NCI-H748 treated with DMSO at 0.1 percent for 48 hours (cell line): ENCODE results near the gene KCNJ11.

Source experiments
- DNase-seq: peaks from one replicate; lab custom pipeline; 2025; lab: John Stamatoyannopoulos, UW

The KCNJ11 gene

DNA sequence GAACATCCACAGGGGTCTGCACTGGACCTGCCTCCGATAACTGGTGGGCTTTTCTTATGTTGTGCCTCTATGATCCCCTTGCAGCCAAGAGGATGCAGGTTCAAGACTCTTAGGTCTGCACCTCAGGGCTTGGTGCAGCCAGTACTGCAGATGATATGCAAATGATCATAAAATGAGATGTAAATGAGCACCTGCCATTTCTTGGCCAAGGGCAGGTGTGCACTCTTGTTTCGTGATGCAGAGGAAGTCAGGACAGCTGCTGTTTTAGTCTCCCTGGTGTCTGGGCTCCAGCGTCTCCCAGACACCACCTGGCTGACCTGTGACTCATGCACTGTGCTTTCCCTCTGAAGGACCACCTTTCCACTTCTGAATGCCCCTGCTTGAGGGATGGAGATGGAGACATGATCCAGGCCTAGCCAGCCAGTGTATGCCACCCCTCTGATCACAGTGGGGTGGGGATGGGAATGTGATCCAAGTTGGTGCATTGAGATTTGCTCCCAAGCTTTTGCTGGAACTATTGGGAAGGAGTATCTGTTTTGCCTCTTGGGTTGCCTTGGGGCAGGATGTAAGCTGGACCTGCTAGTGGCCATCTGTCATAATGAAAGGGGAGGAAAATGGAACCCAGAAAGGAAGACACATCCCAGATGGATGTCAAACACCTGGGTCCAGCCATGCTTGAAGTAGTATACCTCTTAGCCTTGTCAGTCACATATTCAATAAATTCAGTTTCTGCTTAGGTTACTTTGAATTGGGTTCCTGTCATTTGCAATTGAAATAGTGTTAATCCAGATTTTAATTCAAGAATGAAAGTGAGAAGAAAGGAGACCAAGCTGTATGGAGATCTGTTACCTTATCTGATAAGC lies 3.3 kb upstream of the KCNJ11 start:
- DNase-seq = peak; percentile 22

DNA sequence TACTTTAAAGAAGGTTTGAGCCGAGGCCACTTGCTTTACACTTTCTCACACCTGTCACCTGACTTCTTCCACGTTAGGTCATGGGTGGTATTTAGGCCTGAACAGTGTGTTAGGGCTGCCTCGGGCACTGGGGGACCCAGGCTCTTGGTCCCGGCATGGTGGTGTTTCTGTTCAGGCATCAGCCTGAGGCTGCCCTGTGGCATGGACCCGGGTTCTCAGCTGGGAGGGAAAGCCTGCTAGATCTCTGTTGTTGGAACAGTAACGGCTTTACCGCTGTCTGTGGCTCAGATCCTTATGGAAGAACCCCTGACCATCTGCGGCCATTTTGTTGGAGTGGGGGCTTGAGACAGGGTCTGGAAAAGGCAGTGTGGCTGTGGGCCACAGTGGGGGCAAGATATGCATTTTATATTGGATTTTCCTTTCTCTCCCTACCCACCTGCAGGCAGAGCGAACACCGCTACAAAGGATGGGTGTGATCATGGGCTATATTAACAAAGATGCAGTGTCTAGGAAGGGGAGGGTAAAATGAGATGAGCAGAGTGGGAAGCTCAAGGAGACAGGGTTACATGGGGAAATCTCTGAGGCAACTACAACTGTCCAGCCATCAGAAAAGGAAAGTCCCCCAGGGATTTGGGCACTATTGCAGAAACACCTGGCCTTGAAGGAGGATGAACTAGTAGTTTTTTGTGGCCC lies 1.6 kb upstream of the KCNJ11 start:
- DNase-seq = no peak

DNA sequence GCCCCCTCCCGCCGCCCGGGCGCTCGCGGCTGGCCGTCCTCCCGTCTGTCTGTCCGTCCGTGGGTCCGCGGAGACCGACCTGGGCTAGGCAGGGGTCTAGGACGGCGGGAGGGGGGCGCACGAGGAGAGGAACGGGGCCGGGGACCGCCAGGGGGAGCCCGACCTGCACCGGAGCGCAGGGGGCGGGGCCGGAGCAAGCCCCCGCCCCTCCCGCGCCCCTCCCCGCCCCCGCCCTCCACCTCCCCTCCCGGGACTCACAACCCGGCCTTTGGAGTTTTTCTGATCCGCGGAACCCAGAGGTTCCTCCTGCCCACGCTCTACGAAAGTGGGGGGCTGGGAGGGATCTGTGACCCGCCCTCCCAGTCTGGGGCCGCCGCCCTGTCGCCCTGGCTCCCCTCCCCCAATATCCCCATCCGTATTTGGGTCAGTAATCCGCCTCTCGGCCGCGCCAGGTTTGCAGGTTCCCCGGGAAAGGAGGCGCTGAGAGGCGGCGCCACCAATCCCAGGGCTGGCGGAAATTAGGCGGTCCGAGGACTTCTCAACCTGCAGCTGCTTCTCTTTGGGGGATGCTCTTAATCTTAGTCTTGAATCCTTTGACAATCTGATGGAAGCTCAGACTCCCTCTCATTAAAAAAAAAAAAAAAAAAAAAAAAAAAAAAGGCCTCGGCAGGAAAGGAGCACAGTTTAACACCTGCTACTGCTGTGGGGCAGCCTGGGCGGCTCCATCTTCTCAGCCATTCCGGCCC lies 925 bp upstream of the KCNJ11 start:
- peak; percentile 80 for DNase-seq

DNA sequence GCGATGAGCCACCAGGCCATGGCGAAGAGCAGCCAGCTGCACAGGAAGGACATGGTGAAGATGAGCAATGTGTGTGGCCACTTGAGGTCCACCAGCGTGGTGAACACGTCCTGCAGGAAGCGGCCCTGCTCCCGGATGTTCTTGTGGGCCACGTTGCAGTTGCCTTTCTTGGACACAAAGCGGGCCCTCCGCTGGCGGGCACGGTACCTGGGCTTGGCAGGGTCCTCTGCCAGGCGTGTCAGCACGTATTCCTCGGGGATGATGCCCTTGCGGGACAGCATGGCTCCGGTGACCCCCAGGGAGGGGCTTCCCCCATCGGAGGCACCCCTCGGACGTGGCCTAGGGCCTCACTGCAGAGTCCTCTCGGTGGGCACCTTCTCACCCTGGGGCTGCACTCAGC lies 648 bp downstream of the KCNJ11 start:
- no peak for DNase-seq

DNA sequence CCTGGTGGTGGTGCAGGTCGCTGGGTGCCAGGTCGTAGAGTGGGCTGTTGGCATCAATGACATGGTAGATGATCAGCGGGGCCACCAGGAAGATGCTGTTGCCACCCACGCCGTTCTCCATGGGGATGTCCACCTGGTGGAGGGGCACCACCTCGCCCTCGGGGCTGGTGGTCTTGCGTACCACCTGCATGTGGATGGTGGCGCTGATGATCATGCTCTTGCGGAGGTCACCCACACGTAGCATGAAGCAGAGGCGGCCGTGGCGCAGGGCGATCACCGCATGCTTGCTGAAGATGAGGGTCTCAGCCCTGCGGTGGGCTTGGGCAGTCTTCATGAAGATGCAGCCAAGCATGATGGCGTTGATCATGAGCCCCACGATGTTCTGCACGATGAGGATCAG lies 1.2 kb downstream of the KCNJ11 start:
- DNase-seq = no peak

DNA sequence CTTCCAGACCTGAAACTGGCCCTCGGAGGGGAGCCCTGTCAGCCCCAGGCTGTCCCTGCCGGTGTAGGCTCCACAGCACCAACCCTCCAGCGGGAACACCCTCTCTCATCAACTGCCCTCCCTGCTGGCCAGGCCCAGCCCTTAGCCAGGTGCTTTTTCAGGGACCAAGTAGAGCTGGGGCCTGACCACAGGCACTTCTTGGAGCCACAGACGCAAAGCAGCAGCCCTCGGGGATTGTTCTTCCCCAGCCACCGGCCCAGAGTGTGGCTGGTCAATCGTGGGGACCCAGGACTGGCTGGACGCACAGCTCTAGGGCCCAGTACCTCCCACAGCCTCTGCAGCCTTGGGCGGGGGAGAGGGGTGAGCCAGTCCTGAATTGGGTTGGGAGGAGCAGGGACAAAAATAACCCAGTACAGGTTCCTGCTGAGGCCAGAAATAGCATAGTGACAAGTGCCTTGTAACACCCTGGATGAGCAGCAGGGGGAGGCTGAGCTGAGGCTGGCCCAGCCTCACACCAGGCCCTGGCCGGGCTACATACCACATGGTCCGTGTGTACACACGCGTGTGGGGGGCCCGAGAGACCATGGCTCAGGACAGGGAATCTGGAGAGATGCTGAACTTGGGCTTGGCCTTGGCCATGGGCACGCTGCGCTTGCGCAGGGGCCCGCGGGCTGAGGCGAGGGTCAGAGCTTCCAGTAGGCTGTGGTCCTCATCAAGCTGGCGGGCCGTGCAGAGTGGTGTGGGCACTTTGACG lies 2.0 kb downstream of the KCNJ11 start:
- DNase-seq = no peak

DNA sequence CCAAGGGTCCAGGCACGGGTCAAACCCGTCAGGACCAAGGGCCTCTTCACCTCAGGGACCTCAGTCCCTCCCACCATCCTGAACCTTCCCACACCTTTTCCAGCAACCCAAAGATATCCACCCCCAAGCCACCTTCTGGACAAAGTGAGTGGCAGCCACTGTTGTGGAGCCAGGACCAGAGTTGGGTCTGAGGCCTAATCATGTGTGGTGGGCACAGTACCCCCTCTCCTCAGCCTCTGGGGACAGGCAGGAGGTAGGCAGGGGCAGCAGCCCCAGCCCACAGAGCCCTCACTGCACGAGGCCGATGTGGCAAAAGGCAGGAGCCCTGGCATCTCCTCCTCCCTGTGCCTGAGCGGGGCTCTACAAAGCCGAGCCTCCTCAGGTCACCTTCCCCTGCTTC lies 2.5 kb downstream of the KCNJ11 start:
- DNase-seq = no peak

DNA sequence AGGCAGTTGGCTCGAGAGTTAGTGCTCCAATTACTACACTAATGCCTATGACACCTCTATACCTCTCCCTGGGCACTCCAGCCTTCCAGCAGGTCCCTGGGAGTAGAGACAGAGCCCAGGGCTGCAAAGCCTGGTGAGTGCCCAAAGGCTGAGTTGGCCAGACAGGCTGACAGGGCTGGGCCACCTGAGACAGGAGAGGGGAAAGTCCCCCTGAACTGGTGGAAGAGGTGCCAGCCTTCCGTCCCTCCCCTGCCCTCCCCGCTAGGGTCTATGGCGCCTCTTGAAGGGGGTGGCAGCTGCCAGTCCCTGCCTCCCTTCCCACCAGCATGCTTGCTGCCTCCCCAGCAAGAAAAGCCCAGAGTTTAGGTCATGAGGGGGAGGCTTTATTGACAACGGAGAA lies 3.0 kb downstream of the KCNJ11 start:
- no peak for DNase-seq

DNA sequence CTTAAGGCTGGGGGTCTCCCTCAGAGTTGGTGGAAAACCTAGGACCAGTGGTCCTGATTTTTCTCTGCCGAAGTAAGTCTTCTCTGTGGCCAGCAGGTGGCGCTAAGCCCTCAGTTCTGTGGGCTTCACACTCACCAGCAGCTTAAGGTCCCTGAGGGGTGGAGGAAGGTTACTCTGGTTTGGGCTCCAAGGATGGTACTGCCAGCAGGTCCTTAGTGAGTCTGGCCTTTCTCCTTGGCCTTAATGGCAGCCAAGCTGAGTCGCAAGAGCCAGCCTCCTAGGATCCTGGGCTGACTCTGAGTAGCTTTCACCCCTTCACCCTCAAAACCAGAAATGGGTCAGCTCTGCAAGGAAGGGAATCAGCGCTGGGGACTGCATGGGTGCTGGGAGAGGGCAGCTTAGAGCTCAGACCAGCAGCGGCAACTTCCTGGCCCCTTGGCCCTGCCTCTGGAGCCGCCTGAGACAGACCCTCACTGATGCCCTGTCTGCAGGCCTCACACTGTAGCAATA lies 4.4 kb downstream of the KCNJ11 start:
- DNase-seq = peak; percentile 51

DNA sequence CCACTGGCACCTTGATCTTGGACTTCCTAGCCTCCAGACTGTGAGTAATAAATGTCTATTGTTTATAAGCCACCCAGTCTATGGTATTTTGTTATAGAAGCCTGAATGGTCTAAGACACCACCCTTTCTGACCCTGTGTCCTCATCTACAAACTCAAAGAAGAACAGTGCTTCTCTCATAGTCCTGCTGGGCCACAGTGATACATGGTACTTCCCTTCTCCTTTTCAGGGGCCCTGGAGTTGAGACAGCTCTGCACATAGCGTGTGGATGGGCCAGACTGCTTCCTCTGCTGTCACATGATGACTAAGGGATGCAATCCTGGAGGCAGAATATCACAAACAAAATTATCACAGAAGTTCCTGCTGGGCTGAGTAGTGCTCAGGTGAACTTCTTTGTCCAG lies 5.0 kb downstream of the KCNJ11 start:
- no peak for DNase-seq

DNA sequence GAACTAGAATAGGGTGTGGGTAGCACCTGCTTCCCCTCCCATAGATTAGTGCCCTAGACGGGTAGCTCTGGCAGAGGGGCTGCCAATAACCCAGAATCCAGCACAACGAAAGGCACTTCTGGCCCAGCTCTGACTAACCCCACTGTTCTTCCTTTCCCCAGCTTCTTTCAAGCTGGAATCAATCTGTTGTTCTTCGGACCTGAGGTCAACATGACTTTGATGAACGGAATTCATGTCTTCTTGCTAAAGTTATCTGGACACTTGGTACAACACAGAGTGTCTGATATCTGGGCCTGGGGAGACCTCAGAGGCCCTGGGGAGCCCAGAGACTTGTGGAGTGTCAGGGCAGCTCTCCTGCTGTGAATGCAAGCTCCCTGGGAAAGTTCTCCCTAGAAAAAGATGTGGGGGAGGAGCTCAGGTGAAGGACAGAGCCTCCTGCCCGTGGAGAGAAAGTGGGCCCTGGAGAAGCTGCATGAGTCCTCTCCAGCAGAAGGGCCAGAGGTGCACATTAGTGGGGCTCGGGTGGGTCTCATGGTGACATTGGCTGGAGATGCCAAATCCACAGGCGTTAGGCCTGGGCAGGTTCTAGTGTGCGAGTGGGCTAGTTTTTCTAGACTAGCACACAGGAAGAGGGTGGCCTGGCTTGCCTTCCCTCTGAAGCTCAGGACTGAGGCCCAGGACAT lies 6.3 kb downstream of the KCNJ11 start:
- no peak for DNase-seq

DNA sequence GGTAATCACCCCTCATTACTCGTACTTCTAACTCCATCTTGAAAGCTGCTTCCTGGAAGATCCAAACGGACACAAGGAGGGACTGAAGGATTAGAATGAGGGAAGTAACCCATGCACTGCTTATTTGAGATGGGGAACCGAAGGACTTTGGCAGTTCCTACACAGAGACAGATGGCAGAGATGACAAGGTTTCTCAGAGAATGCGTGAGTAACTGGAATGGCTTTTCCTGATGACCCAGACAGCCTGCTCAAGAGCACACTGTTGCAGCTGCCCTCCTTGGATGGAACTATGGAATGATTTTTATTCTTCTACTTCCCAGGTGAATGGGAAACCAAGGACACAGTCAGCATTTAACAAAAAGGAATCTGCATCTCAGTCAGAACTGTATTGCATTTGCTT lies 7.3 kb downstream of the KCNJ11 start:
- no peak for DNase-seq

DNA sequence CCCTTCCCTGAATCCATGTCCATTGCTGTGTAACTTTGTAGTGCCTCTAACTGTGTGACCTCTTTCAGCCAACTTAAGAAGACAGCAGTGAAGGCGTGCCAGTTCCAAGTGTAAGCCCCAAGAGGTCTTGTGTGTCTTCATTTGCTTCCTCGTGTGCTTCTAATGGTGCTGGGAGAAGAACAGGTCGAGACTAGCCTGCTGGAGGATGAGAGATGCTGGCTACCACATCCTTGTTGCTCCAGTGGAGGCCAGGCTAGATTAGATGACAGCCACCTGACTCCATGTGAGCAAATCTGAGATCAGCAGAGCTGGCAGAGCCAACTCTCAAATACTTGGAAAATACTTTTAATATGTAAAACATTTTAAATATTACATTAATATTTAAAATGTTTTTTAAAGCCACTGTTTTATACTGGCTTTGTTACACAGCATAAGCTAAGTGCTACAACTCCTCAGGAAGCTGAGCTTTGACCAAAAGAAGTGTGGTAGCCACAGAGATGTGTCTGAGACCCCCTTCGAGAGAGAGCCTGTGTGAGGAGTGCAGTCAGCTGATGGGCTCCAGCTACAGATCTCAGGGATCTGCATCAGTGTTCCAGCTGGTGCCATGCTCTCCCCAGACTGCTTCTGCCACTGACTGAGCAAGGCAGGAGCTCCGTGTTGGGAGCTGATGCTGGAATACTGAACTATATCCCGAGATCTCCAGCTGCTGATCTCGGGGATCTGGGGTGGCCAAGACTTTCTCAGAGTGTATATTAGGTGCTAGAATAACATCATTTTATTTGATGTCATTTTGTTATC lies 8.9 kb downstream of the KCNJ11 start:
- no peak for DNase-seq

DNA sequence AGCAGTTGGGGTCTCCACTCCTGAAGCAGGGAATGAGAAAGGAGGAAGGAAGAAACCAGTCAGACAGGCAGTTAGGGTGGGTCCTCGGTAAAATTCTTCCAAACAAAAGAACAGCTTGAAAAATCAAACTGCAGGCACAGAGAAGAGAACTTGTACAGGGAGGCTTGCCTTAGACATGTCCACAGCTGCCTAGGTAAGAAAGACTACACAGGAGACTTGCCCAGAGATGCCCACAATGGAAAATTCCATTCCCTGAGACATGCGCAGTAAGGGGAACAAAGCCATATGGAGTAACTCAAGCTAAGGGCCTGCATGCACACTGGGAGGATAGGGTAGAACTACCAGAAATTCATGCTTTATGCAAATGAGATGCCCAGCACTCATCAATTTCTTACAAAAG lies 9.8 kb downstream of the KCNJ11 start:
- DNase-seq = no peak

DNA sequence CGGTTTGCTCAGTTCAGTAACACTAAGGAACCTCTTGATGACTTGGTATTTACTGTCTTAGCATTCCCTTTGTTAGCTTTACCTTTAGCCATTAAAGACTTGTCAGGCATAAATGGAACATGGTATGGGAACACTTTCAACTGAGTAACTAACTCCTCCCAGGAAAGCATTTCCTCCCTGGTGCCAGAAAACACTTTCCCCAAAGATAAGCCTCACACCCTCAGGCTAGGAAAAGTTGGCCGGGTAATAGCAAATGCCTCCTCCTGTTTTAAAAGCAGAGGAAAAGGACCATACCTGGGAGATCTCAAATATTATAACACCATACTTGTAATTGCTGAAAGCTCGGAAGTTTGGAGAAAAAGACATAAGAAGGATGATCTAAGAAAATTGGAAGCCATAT lies 12.0 kb downstream of the KCNJ11 start:
- no peak for DNase-seq

DNA sequence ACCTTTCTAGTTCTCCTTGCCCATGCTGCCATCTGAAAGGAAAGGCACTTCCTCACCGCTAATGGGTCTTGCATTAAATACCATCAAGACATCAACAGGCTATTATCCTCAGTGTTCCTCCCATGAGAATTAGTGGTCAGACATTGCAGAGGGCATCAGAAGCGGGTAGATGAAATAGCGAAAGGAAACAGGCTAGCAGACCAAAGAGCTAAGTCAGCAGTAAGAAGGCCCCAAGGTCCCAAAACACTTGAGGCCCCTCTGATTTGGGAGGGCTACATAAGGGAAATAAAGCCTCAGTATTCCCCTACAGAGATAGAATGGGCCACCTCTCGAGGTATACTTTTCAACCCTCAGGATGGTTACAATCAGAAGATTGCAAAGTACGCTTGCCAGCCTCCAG lies 12.9 kb downstream of the KCNJ11 start:
- no peak for DNase-seq

DNA sequence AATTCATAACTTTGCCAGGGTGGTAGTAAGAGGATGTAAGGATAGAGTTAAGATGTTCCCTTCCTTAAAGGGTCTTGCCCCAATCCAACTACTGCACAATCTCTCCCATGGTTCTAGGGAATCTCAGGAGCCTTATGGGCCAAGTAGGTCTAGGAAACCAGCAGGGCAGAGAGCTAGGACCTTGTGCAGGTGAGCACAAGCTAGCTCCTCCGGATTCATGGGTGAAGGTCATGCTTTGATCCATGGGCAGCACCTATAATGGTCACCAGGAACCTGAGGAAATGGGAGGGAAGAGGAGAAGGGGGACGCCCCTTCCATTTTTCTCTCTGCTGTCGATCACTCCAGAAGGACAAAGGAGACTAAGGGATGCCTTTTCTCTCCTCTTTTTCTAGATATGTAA lies 16.8 kb downstream of the KCNJ11 start:
- DNase-seq = no peak

DNA sequence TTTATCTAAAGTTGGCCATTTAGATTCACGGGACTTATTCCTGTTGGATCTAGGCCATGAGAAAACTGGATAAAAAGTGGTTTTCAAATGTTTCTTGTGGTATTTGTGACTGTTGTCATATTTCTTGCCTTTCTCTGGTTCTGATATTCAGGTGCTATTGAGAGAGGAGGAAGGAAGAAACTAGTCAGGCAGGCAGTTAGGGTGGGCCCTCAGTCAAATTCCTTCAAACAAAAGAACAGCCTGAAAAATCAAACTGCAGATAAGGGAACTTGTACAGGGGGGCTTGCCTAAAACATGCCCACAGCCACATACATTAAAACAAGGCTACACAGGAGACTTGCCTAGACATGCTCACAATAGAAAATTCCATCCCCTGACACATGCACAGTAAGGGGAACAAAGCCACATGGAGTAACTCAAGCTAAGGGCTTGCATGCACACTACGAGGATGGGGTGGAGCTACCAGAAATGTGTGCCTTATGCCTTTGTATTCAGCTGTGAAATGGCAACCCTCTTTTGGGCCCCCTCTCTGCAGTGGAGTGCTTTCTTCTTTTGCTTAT lies 18.7 kb downstream of the KCNJ11 start:
- DNase-seq = no peak

DNA sequence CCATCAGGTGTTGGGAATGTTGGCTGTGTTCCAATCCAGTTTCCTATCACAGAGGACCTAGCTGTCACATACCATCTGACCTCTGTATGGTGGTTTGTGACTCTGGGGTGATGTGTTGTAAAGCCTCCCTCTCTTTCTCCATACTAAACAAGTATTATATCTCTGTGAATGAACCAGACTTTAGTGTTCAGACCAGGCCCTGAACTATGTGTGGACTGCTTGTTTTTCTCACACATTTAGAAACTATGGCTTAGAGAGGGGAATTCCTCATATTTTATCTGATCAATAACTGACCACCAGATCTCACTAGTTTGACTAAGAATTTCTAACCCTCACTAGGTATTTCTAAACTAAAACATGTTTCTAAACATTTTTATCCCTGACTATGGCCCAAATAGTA lies 19.4 kb downstream of the KCNJ11 start:
- no peak for DNase-seq

DNA sequence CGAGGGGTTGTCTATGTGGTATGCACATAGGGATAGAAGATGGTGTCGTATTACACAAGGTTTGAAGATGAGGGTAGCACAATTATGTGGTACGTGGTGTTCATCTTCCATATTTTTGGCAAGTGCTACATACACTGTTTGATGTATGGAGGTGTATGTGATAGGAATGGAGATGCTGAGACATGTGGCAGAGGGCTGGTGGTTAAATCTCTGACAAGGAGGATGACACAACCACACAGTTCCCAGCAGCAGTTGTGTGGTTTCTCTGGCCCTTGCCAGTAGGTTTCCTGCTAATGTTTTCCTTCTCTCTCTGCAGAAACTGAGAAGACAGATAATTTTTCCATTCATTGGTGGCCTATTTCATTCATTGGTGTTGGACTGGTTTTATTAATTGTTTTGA lies 19.9 kb downstream of the KCNJ11 start:
- DNase-seq = no peak
